ENCODE measurements around the gene DHX8. TPM values are rescaled to one million over a fixed set of nuclear protein-coding genes. Genes with fewer than 3 reads are reported as not detected.
A peak's percentile ranks its signal among the peaks of the same experiment; 100 is the strongest.

DHX8 gene
- total RNA-seq, 6 experiments from 2014 or later: 14.1 to 18.6 (median 17.5) TPM

DNA sequence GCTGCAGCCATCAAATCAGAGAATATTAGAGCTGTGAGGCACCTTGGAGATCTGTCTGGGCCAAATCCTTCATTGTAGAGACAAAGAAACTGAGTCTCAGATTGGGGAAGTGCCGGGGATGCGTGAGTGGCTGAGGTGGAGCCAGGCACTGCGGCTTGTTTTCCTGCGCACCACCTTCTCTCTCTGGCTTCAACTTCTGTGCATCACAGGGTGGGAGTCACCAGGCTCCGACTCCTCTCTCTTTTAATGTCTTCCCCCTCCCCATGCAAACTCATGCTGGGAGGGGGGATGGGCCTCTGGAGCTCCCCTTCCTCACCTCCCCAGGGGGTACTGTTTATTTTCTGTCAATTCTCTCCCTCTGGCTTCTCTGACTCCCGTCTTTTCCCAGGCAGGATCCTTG, 71.1 kb downstream of the DHX8 start:
- no peaks in the 10 kb centered on the region for H3K27me3 ChIP-seq
- H3K36me3 ChIP-seq: no peaks in the 10 kb centered on the region
- no peak overlapping the region for H3K4me3 ChIP-seq
- no peak for ATAC-seq
- no peak overlapping the region for H3K27ac ChIP-seq
- TF ChIP-seq, protein P1, sequence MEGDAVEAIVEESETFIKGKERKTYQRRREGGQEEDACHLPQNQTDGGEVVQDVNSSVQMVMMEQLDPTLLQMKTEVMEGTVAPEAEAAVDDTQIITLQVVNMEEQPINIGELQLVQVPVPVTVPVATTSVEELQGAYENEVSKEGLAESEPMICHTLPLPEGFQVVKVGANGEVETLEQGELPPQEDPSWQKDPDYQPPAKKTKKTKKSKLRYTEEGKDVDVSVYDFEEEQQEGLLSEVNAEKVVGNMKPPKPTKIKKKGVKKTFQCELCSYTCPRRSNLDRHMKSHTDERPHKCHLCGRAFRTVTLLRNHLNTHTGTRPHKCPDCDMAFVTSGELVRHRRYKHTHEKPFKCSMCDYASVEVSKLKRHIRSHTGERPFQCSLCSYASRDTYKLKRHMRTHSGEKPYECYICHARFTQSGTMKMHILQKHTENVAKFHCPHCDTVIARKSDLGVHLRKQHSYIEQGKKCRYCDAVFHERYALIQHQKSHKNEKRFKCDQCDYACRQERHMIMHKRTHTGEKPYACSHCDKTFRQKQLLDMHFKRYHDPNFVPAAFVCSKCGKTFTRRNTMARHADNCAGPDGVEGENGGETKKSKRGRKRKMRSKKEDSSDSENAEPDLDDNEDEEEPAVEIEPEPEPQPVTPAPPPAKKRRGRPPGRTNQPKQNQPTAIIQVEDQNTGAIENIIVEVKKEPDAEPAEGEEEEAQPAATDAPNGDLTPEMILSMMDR (IDR thresholded peaks at IDR 0.05): no peak
- TF ChIP-seq POLR2A (IDR thresholded peaks at IDR 0.05): no peak
- WGBS (ENCODE audit: insufficient coverage, low coverage, low lambda C conversion rate, missing lambda C conversion rate): 82% methylated on average over 4 of the region's 6 CpGs
- H3K9me3 ChIP-seq: no peaks in the 10 kb centered on the region
- H3K4me1 ChIP-seq: peaks cover 0 to 4% (median 0%) of the 10 kb centered on the region in 4 donors
- intact Hi-C loops (cut with DNase I): no loop called here
- no peak for DNase-seq

GRCh38 chr17:43556292-43556691, 72.5 kb downstream of the DHX8 start:
- no peak overlapping the region for H3K27ac ChIP-seq
- peaks cover 0 to 4% (median 0%) of the 10 kb centered on the region in 4 donors for H3K4me1 ChIP-seq
- DNase-seq: no peak
- no peaks in the 10 kb centered on the region for H3K36me3 ChIP-seq
- intact Hi-C loops (cut with DNase I): no loop called here
- no peaks in the 10 kb centered on the region for H3K9me3 ChIP-seq
- ATAC-seq: peak; percentile 41 to 85 (median 67)
- no peak overlapping the region for H3K4me3 ChIP-seq
- H3K27me3 ChIP-seq: no peaks in the 10 kb centered on the region
- TF ChIP-seq, protein P1 (IDR thresholded peaks at IDR 0.05): no peak
- TF ChIP-seq POLR2A (IDR thresholded peaks at IDR 0.05): no peak
- WGBS (ENCODE audit: insufficient coverage, low coverage, low lambda C conversion rate, missing lambda C conversion rate): 41% methylated on average over 5 of the region's 5 CpGs

GRCh38 chr17:43558805-43559160, 75.0 kb downstream of the DHX8 start:
- Histone ChIP-seq H3K4me3 (no peak overlapping the region), H3K36me3 (no peaks in the 10 kb centered on the region), H3K27me3 (no peaks in the 10 kb centered on the region), H3K4me1 (peaks cover 0 to 4% (median 0%) of the 10 kb centered on the region in 4 donors), H3K27ac (no peak overlapping the region), H3K9me3 (no peaks in the 10 kb centered on the region)
- no peak for TF ChIP-seq POLR2A (IDR thresholded peaks at IDR 0.05)
- TF ChIP-seq, protein P1 (IDR thresholded peaks at IDR 0.05): no peak
- ATAC-seq: no peak
- DNase-seq: no peak
- intact Hi-C loops (cut with DNase I): no loop called here
- WGBS (ENCODE audit: insufficient coverage, low coverage, low lambda C conversion rate, missing lambda C conversion rate): 86% methylated on average over 5 of the region's 5 CpGs

DNA sequence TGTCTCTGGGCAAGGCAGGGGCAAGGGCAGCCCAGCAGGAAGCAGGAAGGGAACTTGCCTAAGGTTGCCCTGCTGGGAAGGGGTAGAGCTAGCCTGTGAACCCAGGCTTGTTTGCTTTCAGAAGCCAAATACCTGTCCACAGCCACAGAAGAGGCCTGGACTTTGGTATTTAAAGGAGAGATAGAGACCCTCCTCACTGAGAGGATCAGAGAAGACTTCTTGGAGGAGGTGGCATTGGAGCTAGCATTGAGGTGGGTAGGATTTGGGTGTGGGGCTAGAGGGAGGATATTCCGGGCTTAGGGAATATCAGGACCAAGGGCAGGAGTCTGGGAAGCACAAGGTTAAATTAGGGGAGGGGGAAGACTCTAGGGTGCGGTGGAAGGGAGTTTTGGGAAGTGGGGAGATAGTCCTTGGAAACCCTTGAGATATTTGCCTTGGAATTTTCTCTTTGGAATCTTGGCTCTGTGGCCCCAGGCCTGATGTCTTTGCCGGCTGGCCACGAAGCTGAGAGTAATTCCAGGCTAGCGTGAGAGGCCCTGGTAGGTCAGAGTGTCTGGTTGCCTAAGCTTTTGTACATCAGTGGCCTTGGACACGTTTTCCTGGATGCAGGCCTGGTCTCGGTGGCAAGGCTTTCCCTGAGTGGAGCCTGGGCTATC, 75.5 kb downstream of the DHX8 start:
- Histone ChIP-seq H3K27me3 (no peaks in the 10 kb centered on the region), H3K4me3 (no peak overlapping the region), H3K9me3 (no peaks in the 10 kb centered on the region), H3K36me3 (no peaks in the 10 kb centered on the region), H3K4me1 (peaks cover 0 to 4% (median 0%) of the 10 kb centered on the region in 4 donors), H3K27ac (no peak overlapping the region)
- intact Hi-C loops (cut with DNase I): no loop called here
- DNase-seq (no peak), ATAC-seq (peak in 2 of 4 donors; percentile 15 to 43)
- WGBS (ENCODE audit: insufficient coverage, low coverage, low lambda C conversion rate, missing lambda C conversion rate): 76% methylated on average over 4 of the region's 7 CpGs
- no peak for TF ChIP-seq POLR2A (IDR thresholded peaks at IDR 0.05)
- TF ChIP-seq, protein P1 (IDR thresholded peaks at IDR 0.05): no peak
